Activated CD8-positive, alpha-beta memory T cell treated with anti-CD3 and anti-CD28 coated beads for 1 hour (primary cell): ENCODE measurements around the gene GBE1.
"Not testable (repeated sequence)": the region's sequence is repeated elsewhere in the genome, so short reads cannot be mapped to it uniquely, and the experiment has no call there.

ENCODE experiments used
- DNase-seq, 2 donors: peaks; one replicate each; pipeline ENCODE4 v3.0.0-alpha.2; 2020; ENCODE audit warnings: low read depth in 1 of 2; ENCODE audit errors: extremely low read depth in 1 of 2

GBE1 gene

GRCh38 chr3:81760924-81761903 lies at the start of gene GBE1:
Gene GBE1, minus strand, starts transcription at chr3:81761645. Its CDS starts 128 bp downstream, at chr3:81761517.
- DNase-seq, result peak; percentile 65 to 76

- no peak for DNase-seq
Measured at GRCh38 chr3:81808900-81809299, 47.5 kb upstream of the GBE1 start.

GRCh38 chr3:81799403-81799802 lies 38.0 kb upstream of the GBE1 start:
- no peak for DNase-seq

DNA sequence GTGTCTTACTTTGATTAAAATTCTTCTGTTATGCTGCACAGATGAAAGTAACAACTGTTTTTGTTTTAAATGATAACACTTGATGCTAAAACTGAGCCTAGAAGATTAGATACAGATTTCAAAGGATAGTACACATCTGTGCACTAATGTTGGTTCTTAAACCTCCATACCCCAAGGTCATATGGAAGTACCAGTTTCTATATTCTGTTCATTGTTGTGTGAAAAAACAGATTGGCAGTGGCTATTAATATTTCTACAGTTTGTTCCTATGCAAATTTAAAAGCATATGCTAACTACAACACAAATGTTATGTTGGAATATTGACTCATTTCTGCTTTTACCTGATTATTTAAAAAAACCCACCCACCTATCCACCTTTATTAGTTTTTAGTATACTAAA lies 32.0 kb upstream of the GBE1 start:
- no peak for DNase-seq

GRCh38 chr3:81790117-81790516 lies 28.7 kb upstream of the GBE1 start:
- DNase-seq, result no peak

DNA sequence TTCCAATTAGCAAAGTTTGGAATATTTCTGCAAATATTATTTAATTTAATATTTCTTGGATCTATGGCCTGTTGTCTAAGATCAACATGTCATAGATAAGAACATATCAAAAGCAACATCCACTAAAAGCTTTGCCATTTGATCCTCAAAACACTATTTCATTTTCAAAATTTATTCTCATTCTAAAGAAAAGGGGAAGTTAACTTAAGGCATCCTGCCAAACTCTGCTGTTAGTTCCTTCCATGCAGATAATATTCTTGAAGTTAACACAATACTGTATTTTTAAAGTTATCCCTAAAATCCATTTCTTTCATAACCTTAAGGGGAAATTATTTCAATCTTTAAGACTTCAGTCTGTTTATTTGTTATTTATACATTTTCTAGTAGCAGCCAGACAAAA lies 28.2 kb upstream of the GBE1 start:
- DNase-seq, result no peak

DNA sequence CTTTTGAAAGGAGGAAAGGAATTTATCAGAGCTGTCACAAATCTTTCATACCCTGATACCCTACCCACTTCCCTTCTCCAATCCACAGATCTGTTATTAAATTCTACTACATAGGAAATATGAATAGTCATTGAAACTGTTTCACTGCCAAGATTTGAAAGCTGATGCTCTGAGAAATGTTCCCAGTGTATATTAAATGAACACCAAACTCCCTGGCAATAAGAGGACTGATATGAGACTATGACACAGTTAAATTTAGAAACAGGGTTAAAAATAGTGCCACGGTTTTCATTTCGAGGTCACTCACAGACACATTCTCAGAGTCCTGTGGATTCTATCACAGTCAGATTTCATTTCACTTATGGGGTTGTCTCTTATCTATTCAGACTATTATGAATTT lies 27.2 kb upstream of the GBE1 start:
- no peak for DNase-seq

DNA sequence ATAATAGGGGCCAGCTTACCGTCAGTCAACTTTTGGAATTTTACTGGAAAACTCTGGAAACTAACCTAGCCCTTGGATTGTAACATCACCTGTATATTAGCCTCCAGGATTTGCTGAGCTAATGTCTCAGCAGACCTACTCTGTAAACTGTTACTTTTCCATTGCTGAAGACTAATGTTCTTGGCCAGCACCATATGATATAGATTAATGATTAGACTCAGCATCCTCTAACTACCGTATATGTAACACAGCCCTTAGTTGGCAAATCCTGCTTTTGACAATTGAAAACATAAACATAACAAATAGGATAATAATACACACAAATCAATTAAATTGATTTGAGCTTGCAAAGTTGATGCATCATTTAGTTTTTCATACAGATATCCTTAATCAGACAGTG lies 26.6 kb upstream of the GBE1 start:
- no peak for DNase-seq

DNA sequence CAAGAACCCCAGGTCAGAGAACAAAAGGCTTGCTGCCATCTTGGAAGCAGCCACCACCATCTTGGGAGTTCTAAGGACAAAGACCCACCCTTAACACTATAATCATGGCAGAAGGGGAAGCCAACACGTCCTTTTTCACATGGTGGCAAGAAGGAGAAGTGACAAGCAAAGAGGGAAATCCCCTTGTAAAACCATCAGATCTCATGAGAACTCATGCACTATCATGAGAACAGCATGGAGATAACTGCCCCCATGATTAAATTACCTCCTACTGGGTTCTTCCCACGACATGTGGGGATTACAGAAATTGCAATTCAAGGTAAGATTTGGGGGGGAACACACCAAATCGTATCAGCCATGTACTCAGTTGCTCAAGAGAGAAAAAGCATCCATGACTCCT lies 21.1 kb upstream of the GBE1 start:
- no peak for DNase-seq

DNA sequence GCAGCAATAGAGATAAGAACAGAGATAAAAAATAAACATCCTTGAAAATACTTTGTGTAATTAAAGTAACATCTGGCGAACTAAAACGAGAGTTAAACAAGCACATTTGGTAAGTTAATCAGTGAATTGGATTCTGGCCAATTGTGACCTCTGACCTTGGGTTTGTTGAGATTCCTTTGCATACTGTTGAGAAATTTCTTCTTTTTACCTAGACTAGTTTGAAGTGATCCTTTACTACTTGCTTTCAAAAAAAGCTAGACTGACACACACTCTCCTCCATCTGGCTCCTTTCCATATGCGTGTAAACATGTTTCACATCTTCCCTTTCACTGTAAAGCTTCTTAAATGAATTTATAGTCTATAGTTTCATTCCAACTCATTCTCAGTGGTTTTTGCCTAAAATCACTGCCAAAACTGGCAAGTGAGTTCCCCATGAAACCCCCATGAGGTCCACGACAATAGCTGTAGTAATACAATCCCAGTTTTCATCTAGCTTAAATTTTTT lies 17.3 kb upstream of the GBE1 start:
- DNase-seq, result no peak

- DNase-seq, result no peak
Measured at GRCh38 chr3:81776643-81777042, 15.2 kb upstream of the GBE1 start.

DNA sequence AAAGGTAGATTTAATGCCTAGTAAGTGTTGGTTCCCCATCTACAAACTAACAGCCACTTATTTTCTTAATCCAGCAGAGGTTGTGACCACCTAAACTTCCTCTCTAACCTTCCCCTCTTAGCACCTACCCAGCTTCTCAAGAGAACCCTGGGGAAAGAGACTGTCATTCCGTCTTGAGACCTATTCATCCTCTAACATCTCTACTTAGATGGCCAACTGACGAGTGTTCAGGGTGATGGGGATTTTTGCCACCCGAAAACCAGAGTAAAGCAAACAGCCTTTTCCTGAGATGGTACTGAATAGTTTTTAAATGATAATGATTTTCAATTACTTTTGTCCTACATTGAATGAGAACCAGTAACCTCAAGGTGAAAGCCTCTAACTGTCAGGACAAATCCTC lies 9.3 kb upstream of the GBE1 start:
- no peak for DNase-seq

DNA sequence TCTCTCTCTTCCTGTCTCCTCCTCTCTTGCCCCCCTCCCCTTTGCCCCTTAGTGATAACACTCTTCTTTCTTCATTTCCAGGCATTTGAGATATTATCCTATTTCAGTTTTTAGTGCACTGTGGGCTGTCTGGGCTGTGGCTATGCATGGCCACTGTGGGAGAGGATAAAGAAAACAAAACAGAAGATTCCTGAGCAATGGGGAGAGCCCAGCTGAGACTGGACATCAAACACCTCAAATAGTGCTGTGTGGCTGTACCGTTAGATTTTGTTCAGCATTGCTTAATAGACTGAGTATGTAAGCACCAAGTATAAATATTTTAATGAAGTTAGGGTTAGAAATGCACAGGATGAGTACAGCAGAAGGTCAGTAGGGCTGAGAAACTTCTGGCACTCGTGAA lies 7.9 kb upstream of the GBE1 start:
- no peak for DNase-seq

- not testable (repeated sequence) for DNase-seq
Measured at GRCh38 chr3:81767250-81767859, 5.9 kb upstream of the GBE1 start.

GRCh38 chr3:81765400-81765799 lies 4.0 kb upstream of the GBE1 start:
- no peak for DNase-seq

GRCh38 chr3:81764665-81765064 lies 3.2 kb upstream of the GBE1 start:
- no peak for DNase-seq

- DNase-seq, result no peak
Measured at GRCh38 chr3:81764002-81764401, 2.6 kb upstream of the GBE1 start.

DNA sequence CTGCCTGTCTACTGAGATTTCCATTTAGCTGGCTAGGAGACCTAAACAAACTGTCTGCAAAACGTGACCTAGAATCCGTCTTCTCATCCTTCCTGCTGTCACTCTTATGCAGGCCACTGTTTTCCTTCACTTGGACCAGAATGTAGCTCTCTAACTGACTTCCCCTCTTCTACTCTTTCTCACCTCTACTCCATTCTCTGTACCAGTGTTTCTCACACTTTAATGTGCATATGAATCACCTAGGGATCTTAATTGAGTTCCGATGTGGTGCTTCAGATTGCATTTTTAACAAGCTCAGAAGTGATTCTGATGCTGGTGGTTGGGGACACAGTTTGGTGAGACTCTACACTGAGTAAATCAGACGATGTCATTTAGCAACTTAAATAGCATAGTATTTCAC lies 1.6 kb upstream of the GBE1 start:
- no peak for DNase-seq

GRCh38 chr3:81761904-81762580 lies 597 bp upstream of the GBE1 start:
- DNase-seq, result no peak

DNA sequence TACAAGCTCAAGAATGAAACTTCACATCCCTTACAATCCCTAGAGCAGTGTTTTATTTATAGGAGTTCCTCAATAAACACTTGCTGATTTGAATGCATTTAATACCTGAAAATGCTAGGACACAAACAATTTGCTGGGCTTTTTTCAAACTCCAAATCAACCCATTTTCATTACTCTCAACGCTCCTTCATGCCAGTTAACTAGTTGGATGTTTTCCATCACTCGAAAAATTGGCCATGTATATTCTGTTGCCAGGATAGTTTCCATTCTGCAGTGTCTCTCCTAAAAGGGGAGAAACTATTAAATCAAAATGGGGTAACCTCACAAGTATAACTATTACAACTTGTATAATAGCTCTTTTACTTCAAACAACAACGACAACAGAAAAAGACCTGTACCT lies 1.2 kb downstream of the GBE1 start:
- DNase-seq, result no peak

GRCh38 chr3:81758771-81759170 lies 2.7 kb downstream of the GBE1 start:
- DNase-seq, result not testable (repeated sequence)

DNA sequence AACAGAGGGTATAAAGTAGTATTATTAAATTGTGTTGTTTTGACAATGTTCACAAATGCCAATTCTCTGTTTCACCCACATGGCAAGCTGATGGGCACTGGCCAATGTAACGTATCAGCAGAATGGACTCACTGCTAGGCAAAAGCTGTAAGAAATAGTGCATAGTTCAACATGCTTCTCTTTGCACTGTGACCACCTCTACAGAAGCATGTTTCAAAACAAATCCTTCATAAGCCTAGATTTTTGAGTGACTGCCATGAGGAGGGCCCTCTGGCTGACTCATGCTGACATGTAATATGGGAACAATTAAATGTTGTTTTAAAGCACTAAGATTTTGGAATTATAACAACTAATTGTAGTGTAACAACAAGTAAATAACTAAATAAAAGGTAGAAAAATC lies 3.2 kb downstream of the GBE1 start:
- DNase-seq, result no peak
